Right lobe of liver (tissue), 4 donors: ENCODE data around the gene PRKAA1.
"Not testable (repeated sequence)": the region's sequence is repeated elsewhere in the genome, so short reads cannot be mapped to it uniquely, and the experiment has no call there.

Experiments
- CTCF ChIP-seq, 4 donors: fragments of 200-600 bp in 3 of 4; fragments of 450-650 bp in 1 of 4; IDR thresholded peaks; one replicate each; pipeline versions ENCODE4 v1.5.1 to v1.8.0; 2016 to 2022; ENCODE audit warnings: antibody characterized with exemption in 4 of 4, mild to moderate bottlenecking in 2 of 4
- POLR2A ChIP-seq: fragments of 450-650 bp; IDR thresholded peaks from one replicate; pipeline ENCODE4 v1.6.1; 2017; ENCODE audit warnings: antibody characterized with exemption, mild to moderate bottlenecking
- donor health status: DM: no; HTN: no; CAD: no.
- donor health status: DM: no; HTN: no; CAD: no.
- donor health status: DM: no; HTN: yes; CAD: no.

- not testable (repeated sequence) for TF ChIP-seq CTCF (IDR thresholded peaks at IDR 0.05); POLR2A
Observed at GRCh38 chr5:40786664-40787063, 11.5 kb downstream of the PRKAA1 start.
